Neural crest cell (in vitro differentiated cells): ENCODE data around the gene IKZF2. TPM values are rescaled to one million over a fixed set of nuclear protein-coding genes. Genes with fewer than 3 reads are reported as not detected.

Experiments used
- DNase-seq: peaks from one replicate; pipeline ENCODE4 v3.0.0; 2021; ENCODE audit warnings: low read depth, mixed read lengths, low spot score
- H3K27ac Mint-ChIP-seq: one replicate; pipeline ENCODE4 v1.8.0; 2021; ENCODE audit warnings: mild to moderate bottlenecking, mixed read lengths; ENCODE audit not compliant: unreplicated experiment
- H3K27me3 Mint-ChIP-seq: 2 replicates; pipeline ENCODE4 v1.8.0; 2021; ENCODE audit warnings: low read depth, mild to moderate bottlenecking, mixed read lengths
- H3K36me3 Mint-ChIP-seq: 2 replicates; pipeline ENCODE4 v1.8.0; 2021; ENCODE audit warnings: low read depth, mild to moderate bottlenecking, mixed read lengths
- H3K4me1 Mint-ChIP-seq: 2 replicates; pipeline ENCODE4 v1.8.0; 2021; ENCODE audit warnings: mixed read lengths
- H3K4me3 Mint-ChIP-seq: one replicate; pipeline ENCODE4 v1.8.0; 2021; ENCODE audit warnings: mild to moderate bottlenecking, mixed read lengths
- H3K9me3 Mint-ChIP-seq: 2 replicates; pipeline ENCODE4 v1.8.0; 2021; ENCODE audit warnings: mixed read lengths
- total RNA-seq: library from RNA; stranded (reverse); gene quantifications from 2 replicates; pipeline ENCODE4 v1.2.1, GENCODE V29; 2021
- TF ChIP-seq, protein P1 (sequence below): fragments of 200-600 bp; sonication (generic); conservative IDR thresholded peaks from 2 replicates; pipeline ENCODE4 v1.5.0; 2021; ENCODE audit warnings: antibody characterized with exemption, mild to moderate bottlenecking

Gene IKZF2
- total RNA-seq, 1 donor from 2014 or later, result 7.3 TPM

DNA sequence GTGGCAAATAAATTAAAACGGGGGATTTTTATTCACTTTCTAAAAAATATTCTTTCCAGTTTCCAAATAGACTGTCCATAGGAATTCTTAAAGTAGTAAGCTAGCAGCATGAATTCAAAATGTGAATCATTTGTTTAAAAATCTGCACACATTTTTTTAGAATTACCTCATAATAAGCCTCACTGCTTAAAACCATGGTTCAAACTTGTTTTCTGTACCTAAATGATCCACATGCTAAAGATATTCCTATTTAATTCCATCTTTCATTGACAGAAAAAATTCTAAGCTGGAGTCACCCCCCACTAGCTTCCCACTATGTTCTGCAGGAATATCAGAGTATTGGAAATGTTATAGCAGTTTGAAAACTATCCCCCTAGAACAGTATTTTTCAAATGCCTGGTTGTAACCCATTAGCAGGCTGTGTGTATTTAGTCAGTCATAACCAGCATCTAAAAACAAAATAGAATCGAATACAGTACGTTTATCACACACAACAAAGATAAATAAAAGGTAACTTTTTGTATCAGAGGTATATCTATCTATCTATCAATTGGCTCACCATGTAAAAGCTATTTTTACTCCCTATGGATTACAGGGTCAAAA lies 11.2 kb upstream of the IKZF2 start:
- Mint-ChIP-seq H3K27me3 (no peaks in the 10 kb centered on the region), H3K9me3 (no peaks in the 10 kb centered on the region), H3K4me3 (no peak overlapping the region), H3K4me1 (peaks cover 4% of the 10 kb centered on the region), H3K36me3 (no peaks in the 10 kb centered on the region), H3K27ac (no peak overlapping the region)
- no peak for DNase-seq
- TF ChIP-seq, protein P1, sequence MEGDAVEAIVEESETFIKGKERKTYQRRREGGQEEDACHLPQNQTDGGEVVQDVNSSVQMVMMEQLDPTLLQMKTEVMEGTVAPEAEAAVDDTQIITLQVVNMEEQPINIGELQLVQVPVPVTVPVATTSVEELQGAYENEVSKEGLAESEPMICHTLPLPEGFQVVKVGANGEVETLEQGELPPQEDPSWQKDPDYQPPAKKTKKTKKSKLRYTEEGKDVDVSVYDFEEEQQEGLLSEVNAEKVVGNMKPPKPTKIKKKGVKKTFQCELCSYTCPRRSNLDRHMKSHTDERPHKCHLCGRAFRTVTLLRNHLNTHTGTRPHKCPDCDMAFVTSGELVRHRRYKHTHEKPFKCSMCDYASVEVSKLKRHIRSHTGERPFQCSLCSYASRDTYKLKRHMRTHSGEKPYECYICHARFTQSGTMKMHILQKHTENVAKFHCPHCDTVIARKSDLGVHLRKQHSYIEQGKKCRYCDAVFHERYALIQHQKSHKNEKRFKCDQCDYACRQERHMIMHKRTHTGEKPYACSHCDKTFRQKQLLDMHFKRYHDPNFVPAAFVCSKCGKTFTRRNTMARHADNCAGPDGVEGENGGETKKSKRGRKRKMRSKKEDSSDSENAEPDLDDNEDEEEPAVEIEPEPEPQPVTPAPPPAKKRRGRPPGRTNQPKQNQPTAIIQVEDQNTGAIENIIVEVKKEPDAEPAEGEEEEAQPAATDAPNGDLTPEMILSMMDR, result no peak

- Mint-ChIP-seq H3K27ac (no peak overlapping the region), H3K4me1 (no peaks in the 10 kb centered on the region), H3K4me3 (no peak overlapping the region), H3K27me3 (no peaks in the 10 kb centered on the region), H3K36me3 (no peaks in the 10 kb centered on the region), H3K9me3 (no peaks in the 10 kb centered on the region)
- no peak for DNase-seq
- TF ChIP-seq, protein P1, result no peak
Observed at GRCh38 chr2:213161759-213162515, 10.5 kb upstream of the IKZF2 start.

DNA sequence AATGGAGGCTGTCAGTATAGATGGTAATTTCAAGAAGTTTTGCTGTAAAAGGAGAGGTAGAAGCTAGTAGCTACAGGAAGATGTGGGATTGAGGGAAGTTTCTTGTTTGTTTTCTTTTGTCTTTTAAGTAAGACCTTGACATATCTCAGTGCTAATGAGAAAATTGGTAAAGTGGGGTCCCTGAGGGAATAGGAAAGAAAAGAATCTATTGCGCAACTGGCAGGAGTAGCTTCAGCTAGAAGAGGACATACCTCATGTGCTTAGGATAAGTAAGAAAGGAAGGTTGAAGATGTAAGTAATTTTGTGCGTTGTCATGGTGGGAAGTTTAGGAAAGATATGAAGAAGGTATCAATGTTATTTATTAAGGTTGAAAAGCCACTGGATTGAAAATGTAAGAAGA lies 8.4 kb upstream of the IKZF2 start:
- no peaks in the 10 kb centered on the region for H3K27me3 Mint-ChIP-seq
- H3K9me3 Mint-ChIP-seq, result no peaks in the 10 kb centered on the region
- H3K36me3 Mint-ChIP-seq, result no peaks in the 10 kb centered on the region
- no peak for DNase-seq
- no peaks in the 10 kb centered on the region for H3K4me1 Mint-ChIP-seq
- H3K4me3 Mint-ChIP-seq, result no peak overlapping the region
- TF ChIP-seq, protein P1, result no peak
- no peak overlapping the region for H3K27ac Mint-ChIP-seq

- H3K27me3 Mint-ChIP-seq, result peaks cover 3% of the 10 kb centered on the region
- H3K4me3 Mint-ChIP-seq, result no peak overlapping the region
- peaks cover 10% of the 10 kb centered on the region for H3K4me1 Mint-ChIP-seq
- no peak for DNase-seq
- no peaks in the 10 kb centered on the region for H3K36me3 Mint-ChIP-seq
- TF ChIP-seq, protein P1, result no peak
- no peak overlapping the region for H3K27ac Mint-ChIP-seq
- H3K9me3 Mint-ChIP-seq, result no peaks in the 10 kb centered on the region
Observed at GRCh38 chr2:213157242-213157641, 5.8 kb upstream of the IKZF2 start.

DNA sequence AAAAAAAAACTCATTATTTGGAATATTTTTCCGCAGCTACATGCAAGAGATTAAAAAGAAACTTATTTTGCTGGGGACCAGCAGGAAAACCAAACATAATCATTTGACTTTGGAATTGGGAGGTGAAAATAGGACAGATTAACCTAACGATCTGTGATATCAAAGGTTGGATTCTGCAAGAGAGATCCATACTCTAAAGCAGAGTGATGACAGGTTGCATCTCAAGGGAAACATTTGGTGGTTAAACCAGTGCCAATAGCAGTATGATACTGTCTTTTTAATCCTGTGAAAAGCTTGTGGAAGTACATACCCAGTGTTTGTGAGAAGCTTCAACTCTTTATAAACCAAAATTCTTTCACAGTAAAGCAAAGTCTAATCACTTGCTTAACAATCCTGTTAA lies 5.3 kb upstream of the IKZF2 start:
- Mint-ChIP-seq H3K27ac (no peak overlapping the region), H3K27me3 (peaks cover 3% of the 10 kb centered on the region), H3K36me3 (no peaks in the 10 kb centered on the region), H3K4me3 (no peak overlapping the region), H3K4me1 (peaks cover 11% of the 10 kb centered on the region), H3K9me3 (no peaks in the 10 kb centered on the region)
- DNase-seq, result no peak
- TF ChIP-seq, protein P1, result no peak
